Esophagus squamous epithelium (tissue), 4 donors: ENCODE measurements around the gene EVL.

ENCODE experiments used
- POLR2A ChIP-seq, 4 donors: fragments of 450-650 bp; IDR thresholded peaks; one replicate each; pipeline ENCODE4 v1.6.1; 2017; ENCODE audit warnings: antibody characterized with exemption in 4 of 4, mild to moderate bottlenecking in 4 of 4, moderate library complexity in 3 of 4
- TF ChIP-seq, protein P1 (sequence below), 6 experiments: fragments of 450-650 bp in 4 of 6; fragments of 200-600 bp in 2 of 6; sonication (generic) in 2 of 6; IDR thresholded peaks; one replicate each; pipeline ENCODE4 v1.5.1; 2016 to 2019; ENCODE audit warnings: antibody characterized with exemption in 6 of 6, mild to moderate bottlenecking in 4 of 6, moderate library complexity in 4 of 6

DNA sequence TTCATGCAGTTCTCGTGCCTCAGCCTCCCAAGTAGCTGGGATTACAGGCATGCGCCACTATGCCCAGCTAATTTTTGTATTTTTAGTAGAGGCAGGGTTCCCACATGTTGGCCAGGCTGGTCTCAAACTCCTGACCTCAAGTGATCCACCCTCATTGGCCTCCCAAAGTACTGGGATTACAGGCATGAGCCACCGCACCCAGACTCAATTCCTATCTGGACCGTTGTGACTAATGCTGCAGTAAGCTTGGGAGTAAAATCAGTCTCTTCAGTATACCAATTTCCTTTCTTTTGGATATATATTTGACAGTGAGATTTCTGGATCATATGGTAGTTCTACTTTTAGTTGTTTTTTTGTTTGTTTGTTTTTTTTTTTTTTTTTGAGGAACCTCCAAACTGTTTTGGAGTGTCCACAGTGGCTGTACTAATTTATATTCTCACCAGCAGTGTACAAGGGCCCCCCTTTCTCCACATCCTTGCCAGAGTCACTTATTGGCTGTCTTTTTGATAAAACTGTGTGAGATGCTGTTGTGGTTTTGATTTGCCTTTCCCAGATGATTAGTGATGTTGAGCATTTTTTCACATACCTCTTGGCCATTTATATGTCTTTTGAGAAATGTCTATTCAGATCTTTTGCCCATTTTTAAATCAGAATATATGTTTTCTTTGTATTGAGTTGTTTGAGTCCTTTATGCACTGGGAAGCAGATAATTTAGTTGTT lies 37.3 kb upstream of the EVL start:
- TF ChIP-seq, protein P1, sequence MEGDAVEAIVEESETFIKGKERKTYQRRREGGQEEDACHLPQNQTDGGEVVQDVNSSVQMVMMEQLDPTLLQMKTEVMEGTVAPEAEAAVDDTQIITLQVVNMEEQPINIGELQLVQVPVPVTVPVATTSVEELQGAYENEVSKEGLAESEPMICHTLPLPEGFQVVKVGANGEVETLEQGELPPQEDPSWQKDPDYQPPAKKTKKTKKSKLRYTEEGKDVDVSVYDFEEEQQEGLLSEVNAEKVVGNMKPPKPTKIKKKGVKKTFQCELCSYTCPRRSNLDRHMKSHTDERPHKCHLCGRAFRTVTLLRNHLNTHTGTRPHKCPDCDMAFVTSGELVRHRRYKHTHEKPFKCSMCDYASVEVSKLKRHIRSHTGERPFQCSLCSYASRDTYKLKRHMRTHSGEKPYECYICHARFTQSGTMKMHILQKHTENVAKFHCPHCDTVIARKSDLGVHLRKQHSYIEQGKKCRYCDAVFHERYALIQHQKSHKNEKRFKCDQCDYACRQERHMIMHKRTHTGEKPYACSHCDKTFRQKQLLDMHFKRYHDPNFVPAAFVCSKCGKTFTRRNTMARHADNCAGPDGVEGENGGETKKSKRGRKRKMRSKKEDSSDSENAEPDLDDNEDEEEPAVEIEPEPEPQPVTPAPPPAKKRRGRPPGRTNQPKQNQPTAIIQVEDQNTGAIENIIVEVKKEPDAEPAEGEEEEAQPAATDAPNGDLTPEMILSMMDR (IDR thresholded peaks at IDR 0.05): no peak
- no peak for TF ChIP-seq POLR2A (IDR thresholded peaks at IDR 0.05)
